Embryonic facial prominence (tissue), 1 donor: Measurements from ENCODE around the gene MPV17.

ENCODE experiments used
- DNase-seq: peaks from one replicate; pipeline ENCODE4 v3.0.0-alpha.2; 2016; ENCODE audit errors: extremely low spot score

The MPV17 gene

GRCh38 chr2:27265536-27265870, 57.4 kb downstream of the MPV17 start:
- no peak for DNase-seq

- no peak for DNase-seq
These were observed 58.0 kb downstream of the MPV17 start for GRCh38 chr2:27264753-27265535.

- no peak for DNase-seq
These were observed 58.6 kb downstream of the MPV17 start for GRCh38 chr2:27264253-27264752.

- DNase-seq = no peak
These were observed 59.3 kb downstream of the MPV17 start for GRCh38 chr2:27263287-27264252.

GRCh38 chr2:27262379-27263286, 60.3 kb downstream of the MPV17 start, which contains the start of gene SLC30A3:
Gene SLC30A3 (minus strand): TSS chr2:27263047. CDS start chr2:27262906, 141 bp downstream.
- peak; percentile 21 for DNase-seq

GRCh38 chr2:27261926-27262298, 61.0 kb downstream of the MPV17 start:
- no peak for DNase-seq

- DNase-seq = no peak
These were observed 61.5 kb downstream of the MPV17 start for GRCh38 chr2:27261241-27261925.
